HG03575 (cell line): ENCODE results near the gene CTNNA2.

ENCODE experiments used
- ATAC-seq: cut with Tn5 transposase; IDR thresholded peaks from one replicate; pipeline ENCODE4 v1.9.1; 2021; ENCODE audit not compliant: unreplicated experiment, insufficient number of reproducible peaks, low FRiP score; ENCODE audit errors: extremely low read depth

The CTNNA2 gene

GRCh38 chr2:79827881-79828280, 315.0 kb downstream of the CTNNA2 start:
- no peak for ATAC-seq

DNA sequence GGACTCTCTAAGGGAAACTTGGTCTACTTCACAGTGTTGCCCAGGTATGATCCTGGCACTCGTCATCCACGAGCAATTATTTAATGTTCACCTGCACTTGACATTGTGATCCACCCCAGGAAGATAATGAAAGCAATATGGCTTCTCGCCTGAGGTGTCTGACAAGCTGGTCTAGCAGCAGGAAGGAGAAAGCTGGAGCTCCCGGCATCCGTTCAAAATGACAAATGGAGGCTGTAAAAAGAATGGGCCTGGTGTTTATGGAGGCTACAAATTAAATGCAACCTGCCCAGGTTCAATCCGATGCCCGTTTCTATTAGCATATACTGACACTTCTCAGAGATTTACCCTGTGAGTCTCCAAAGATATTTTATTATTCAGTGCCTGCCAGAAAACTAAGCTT, 317.6 kb downstream of the CTNNA2 start:
- ATAC-seq: no peak

GRCh38 chr2:79831961-79832360, 319.1 kb downstream of the CTNNA2 start:
- ATAC-seq: no peak

GRCh38 chr2:79832511-79833234, 319.8 kb downstream of the CTNNA2 start:
- ATAC-seq: no peak

DNA sequence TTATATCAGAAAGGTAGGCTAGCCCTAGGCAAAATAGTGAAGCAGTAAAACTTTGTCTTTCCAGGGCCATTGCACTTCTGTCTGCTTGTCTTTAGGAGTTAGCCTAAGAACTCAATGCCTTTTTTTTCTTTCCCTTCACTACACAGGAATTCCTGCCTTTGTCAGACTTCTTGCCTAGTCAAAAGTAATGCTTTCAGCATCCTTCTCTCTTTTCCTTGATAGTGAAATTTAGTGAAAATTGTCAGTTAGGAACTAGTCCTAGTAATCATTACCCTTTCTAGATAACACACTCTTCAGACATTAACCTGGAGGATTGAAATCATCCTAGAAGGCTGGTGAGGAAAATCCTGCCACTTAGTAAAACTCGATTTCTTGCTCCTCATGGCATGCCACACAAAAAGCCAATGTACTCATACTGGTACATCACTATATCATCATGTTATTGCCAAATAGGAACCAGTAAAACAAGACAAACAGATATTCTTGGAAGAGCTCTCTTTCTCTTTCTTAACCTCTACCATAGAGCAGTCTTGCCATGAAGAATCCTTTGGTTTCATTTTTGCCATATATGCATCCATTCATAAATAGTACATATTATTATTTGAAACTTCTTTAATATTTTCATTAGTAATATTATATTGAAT, 320.5 kb downstream of the CTNNA2 start:
- no peak for ATAC-seq

DNA sequence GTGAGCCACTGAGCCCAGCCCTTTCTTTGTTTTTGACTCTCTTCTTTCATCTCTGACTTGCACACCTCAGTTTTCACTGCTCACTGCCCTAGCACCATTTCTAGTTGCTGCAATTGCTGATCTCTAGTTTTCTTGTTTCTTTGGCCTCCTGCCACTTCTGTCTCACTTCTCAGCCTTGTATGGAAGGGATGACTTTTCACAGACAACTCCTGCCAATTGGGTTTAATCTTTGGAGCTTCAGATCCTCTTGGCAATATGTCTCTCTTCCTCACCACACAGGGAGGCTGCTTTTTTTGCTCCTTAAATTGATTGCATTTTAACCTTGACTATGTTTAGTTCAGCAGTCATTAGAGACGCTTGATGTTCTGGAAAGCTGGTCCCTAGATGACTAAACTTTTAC, 323.1 kb downstream of the CTNNA2 start:
- no peak for ATAC-seq

GRCh38 chr2:79844011-79844410, 331.2 kb downstream of the CTNNA2 start:
- no peak for ATAC-seq

GRCh38 chr2:79846878-79847277, 334.0 kb downstream of the CTNNA2 start:
- ATAC-seq: no peak

DNA sequence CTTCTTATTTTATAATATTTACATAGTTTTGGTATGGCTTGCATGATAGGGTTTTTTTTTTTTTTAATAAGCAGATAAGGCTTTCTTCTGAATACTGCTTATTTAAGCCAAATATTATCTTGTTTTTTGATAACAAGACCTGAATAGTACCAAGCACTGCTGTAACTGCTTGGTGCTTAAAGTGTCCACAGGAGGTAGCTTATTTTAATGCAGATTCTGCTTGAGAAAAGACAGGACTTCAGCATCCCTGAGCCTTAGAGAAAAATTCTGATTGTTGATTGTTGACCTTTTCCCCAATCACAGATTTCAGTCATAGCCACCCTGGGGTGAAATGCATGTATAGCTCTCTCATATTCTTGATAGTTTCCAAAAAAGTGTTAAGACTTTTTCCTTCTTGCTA, 336.4 kb downstream of the CTNNA2 start:
- no peak for ATAC-seq

DNA sequence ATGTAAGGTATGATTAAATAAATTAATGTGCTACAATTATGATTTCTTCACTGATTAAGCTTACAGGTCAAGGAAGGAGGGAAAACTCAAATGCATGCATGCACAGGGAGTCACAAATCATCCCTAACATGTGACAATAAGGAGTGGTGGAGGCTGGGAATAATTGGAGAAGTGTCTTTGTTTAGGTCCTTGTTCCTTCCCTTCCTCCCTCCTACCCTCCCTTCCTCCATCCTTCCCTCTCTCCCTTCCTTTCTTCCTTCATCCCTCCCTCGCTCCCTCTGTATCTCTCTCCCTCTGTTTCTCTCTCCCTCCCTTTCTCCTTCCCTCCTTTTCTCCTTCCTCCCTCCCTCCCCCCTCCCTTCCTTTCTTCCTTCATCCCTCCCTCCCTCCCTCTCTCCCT, 337.1 kb downstream of the CTNNA2 start:
- ATAC-seq: no peak

GRCh38 chr2:79850912-79851311, 338.1 kb downstream of the CTNNA2 start:
- no peak for ATAC-seq

DNA sequence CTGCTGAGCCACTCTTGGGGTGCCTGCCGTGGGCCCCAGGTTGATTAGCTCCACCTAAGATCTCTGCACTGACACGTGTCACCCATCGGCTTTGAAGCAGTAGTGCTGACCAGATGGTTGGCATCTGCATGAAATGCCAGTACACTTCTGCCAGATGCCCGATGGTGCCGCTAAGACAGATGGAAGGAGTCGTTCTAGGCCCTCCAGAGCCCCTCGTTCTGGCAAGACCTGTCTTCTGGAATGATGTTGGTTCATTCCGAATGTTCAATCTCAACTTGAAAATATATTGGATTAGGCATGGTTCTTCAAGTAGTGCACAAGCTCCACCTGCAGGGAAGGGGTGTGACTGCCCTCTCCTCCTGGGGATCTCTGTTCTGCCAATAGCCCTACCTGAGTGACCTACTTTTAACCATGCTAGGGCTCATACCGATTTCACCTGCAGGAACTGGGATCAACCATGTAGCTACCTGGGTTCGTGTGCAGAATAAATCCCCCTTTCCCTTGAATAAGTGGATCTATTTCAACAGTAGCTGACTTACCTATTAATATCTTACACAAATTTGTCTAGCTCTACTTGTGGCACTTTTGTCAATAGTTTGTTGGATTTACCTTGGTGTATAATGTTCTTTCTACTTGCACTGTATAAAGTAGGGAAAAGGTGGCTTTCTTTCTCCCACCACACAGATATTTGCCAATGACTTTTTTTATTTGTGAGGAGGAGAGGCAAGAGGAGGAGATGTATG, 342.6 kb downstream of the CTNNA2 start:
- no peak for ATAC-seq

GRCh38 chr2:79857888-79858287, 345.0 kb downstream of the CTNNA2 start:
- ATAC-seq: no peak

GRCh38 chr2:79860228-79861058, 347.6 kb downstream of the CTNNA2 start:
- no peak for ATAC-seq

- ATAC-seq: no peak
These were observed 348.2 kb downstream of the CTNNA2 start for GRCh38 chr2:79861059-79861374.

DNA sequence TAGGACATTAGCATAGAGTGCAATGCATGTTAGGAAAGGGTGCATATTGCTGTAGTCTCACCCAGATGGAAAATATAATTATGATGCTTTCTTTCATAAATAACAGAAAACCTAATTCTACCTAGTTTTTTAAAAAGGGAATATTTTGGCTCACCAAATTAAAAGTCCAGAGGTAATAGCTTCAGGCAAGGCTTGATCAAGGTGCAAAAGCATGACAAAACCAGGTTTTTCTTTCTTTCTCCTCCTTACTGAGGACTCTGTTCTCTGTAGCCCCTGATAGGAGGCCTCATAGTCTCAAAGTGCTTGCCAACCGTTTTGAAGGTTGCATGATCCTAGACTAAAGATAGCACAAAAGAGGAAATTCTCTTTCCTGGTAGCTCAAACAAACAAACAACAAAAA, 349.9 kb downstream of the CTNNA2 start:
- no peak for ATAC-seq

DNA sequence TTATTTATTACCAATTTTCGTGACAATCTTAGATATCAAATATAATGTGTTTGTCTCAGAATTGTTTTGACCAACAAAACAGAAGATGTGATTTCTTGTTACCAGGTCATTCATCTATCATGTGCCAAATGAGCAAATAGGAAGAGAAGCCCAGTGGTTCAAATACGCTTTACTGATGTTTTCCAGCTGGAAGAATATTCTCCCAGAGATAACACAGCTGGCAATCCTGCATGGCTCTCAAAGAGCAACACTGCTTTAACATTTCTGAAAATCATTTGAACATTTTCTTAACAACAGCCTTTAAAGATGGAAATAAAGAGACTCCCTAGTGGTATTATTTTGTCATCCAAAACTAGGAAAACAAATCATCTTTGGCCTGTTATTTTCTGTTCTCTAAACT, 359.8 kb downstream of the CTNNA2 start:
- ATAC-seq: no peak

DNA sequence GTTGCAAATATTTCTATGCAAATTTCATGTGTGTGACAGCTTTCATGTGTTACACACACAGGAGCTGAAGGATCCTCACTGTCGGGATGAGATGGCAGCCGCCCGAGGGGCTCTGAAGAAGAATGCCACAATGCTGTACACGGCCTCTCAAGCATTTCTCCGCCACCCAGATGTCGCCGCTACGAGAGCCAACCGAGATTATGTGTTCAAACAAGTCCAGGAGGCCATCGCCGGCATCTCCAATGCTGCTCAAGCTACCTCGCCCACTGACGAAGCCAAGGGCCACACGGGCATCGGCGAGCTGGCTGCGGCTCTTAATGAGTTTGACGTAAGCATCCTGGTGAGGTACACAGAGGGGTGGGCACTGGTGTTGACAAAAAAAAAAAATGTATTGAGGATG, 361.2 kb downstream of the CTNNA2 start:
- ATAC-seq: no peak

- no peak for ATAC-seq
These were observed 363.6 kb downstream of the CTNNA2 start for GRCh38 chr2:79876430-79876829.

- ATAC-seq: no peak
These were observed 369.7 kb downstream of the CTNNA2 start for GRCh38 chr2:79882548-79882947.
